KBM-7 (cell line): Measurements from ENCODE around the gene AGPAT1.

Experiments used
- DNase-seq: peaks from one replicate; pipeline ENCODE4 v3.0.0-alpha.2; 2015
- in situ Hi-C: fragments of 300-500 bp; cut with MboI; formaldehyde crosslinking; loops from 2 replicates; pipeline ENCODE4 v1.14.3; 2020; ENCODE audit warnings: low sequenced_read_pairs, low pct_unique_long_range_greater_than_20kb, mixed read lengths

The AGPAT1 gene

DNA sequence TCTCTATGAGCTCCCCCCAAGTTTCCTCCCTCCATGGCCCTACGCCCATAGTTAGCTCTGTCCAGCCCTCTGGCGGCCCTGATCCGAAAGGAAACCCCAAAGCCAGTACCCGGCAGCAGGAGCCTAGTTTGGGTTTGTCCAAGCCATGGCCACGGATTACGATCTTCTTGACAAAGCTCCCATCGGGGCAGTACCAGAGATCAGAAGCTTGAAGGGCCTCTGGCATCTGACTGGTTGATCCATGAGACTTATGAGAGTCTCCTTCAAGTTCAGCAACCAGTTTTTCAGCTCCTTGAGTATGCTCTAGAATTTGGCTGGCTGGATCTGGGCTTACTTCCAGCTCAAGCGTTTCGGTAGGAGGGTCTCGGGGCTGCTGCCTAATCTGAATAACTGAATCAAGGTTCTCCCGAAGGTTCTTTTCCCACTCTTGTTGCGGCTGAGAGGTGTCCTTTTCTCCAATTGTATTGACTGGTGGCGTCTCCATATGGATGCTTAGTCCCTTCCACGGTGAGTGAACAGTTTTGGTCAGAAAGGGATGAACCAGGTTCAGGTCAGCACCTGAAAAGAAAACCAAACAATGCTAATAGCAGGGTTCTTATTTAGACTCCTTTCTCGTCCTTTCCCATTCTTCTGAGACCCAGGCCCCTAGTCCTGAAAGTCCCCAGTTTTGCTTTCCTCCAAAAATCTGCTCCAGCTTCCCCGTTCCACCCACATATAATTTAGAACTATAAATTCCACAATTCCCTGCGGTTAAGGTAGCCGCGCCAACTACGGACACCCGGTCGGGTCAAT is 46.4 kb downstream of the AGPAT1 start:
- no peak for DNase-seq
- in situ Hi-C loops, result no loop called here

DNA sequence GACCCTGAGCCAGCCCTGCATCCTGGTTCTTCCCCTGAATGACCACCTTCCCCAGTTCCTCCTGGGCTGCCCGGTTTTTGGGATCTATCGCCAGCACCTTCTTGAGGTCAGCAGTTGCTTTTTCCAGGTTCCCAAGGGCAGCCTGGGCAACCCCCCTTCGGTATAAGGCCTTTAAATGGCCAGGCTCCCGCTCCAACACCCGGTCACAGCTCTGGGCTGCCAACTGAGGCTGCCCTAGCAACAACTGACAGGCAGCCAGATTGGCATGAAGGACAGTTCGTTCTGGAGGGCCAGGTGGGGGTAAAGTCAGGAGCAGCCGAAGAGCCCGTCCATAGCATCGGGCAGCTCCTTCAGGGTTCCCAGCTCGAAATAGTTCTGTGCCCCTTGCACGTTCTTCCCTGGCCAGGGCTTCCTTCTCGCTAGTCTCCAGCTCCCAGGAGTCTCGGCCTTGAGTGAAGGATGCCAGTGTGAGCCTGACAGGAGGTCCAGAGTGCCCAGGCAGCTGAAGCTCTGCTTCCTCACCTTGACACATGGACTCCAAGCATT is 47.1 kb downstream of the AGPAT1 start:
- in situ Hi-C loops, result no loop called here
- no peak for DNase-seq

DNA sequence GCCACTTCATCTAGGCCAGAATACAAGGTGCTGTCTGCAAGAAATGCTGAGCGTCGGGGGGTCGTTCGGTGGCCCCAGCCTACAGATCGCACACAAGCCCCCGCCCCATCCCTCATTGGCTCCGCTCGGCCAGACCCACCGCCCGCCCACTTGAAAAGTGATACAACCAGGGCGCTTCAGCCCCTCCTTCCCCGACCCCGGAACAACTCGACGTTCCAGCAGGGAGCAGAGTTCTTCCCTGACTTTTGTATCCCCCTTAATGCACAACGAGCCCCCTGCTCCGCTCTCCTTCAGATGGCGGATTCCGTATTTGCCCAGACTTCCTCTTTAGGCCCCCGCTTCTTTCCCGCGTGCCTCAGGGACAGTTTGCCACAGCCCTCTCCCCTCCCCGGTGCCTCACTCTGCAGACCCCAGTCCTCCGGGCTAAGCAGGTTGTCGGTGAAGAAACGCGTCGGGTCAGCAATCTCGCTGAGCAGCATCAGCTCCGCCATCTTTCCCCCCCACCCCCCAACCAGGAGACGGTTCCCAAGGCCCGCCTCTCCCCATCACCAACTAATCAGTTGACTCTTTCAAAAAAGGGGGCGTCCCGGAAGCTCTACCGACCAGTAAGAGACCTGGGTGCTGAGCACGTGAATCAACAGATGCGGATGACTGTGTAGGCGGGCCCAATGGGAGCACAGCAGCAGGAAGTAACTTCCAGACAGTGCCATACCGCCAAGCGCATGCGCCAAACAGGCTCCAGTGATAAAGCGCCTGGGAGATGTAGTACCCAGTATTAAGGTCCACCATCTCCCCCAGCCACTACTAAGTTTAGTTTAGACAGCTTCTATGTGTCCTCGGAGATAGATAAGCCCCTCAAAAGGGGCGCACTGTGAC is 47.9 kb downstream of the AGPAT1 start, which contains the start of gene ATF6B:
ATF6B (minus strand) TSS at position 530 of the 876 bp plus-strand sequence; CDS start at position 491, 39 bp downstream.
- in situ Hi-C loops, result no loop called here
- peak; percentile 96 for DNase-seq

DNA sequence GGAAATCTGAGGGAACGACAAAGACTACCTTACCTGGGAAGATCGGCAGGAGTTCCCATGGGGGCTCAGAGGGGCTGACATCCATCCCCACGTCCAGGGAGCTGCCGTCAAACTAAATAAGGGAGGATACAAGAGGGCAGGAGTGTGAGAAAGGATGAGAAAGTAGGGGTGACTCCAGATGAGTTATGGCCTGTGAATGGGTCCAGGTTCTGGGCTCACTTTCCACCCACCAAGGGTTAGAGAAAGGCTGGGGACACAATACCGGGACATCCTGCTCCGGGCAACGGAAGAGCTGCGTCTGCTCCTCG is 48.5 kb downstream of the AGPAT1 start:
- no peak for DNase-seq
- in situ Hi-C loops, result no loop called here

DNA sequence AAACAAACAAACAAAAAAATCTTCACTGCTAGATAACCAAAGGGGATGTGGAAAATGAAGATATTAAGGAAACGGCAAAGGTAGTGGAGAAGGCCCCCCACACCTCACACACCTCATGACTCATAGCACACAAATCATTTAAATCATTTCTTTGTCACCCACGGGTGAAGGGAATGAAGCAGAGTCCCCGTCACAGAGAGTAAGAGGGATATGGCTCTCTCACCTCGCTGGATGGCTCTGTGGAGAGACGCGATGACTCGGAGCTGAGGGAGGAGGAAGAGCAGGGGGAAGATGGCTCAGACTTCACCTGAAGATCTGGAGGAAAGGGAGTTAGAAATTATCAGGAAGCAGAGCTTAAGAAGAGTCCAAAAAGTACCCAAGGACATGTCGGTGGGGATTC is 49.0 kb downstream of the AGPAT1 start:
- DNase-seq, result no peak
- in situ Hi-C loops, result no loop called here

DNA sequence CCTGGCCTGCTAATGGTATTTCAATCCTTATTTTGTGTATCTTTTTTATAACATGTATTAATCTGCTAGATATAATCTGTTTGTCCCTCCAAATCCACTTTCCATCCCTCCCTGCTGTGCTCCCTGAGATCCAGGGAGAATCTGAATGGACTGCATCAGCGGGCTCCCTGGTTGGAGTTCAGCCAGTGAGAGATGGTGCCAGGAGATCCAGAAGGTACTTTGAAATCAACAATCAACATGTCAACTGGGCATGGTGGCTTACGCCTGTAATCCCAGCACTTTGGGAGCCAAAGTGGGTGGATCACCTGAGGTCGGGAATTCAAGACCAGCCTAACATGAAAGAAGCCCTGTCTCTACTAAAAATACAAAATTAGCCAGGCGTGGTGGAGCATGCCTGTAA is 52.2 kb downstream of the AGPAT1 start:
- in situ Hi-C loops, result no loop called here
- no peak for DNase-seq

DNA sequence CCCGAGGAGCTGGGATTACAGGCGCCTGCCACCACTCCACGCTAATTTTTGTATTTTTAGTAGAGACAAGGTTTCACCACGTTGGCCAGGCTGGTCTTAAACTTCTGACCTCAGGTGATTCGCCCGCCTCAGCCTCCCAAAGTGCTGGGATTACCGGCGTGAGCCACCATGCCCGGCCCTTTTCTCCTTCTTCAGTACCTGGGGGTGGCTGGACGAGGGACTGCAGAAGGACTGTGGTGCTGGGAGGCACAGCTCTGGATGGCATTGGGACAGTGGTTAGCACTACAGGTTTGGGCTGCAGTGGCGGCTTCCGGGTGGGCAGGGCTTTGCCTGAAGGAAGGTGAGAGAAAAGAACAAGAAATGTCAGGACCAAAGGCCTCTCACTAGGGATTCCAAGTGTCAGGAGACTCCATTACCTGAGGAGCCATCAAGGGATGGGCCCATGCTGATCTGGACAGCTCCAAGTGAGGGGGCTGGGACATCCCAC is 55.3 kb downstream of the AGPAT1 start:
- DNase-seq, result no peak
- in situ Hi-C loops, result no loop called here

DNA sequence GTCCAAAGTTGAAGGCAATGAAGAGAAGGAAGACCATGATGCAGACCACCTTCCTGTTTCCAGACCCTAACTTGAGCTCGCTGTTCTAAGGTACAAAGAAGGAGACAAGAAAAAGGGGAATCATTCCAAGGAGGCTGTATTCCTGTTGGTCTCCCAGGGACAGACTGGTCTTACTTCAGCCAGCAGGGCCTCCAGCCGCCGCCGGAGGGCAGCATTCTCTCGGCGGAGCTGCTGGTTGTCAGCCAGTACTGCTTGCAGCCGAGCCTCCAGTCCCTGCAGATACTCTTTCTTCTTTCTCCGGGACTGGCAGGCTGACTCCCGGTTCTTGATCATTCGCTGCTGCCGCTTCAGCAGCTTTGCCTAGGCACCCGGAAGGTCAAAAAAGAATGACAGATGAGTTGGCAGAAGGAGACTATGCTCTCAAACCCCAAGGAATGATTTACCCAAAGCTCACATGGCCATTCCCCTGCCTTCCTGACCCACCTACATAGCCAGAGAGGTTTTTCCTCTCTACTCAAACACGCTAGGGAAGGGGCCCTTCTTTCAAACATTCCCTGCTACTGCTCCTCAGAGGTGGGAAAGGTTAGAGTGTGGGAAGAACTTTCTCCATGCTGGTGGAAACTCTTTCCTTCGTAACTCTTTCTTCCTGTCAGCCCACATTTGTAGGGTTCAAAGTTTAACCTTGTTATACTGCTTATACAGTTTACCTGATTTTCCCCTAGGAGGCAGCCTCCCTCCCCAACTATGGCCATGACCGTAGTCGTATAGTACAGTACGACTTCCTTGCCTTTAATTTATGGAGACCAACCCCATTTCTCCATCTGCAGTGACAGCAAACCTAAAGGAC is 56.9 kb downstream of the AGPAT1 start:
- DNase-seq, result peak; percentile 73
- in situ Hi-C loops, result no loop called here
